B cell (primary cell): ENCODE data around the gene UPF1.
"Not testable (repeated sequence)": the region's sequence is repeated elsewhere in the genome, so short reads cannot be mapped to it uniquely, and the experiment has no call there.

Source experiments
- EZH2 ChIP-seq: IDR thresholded peaks from 2 replicates; pipeline ENCODE4 v1.6.1; 2012; ENCODE audit warnings: borderline replicate concordance, low read depth, mild to moderate bottlenecking, moderate library complexity, low read length; ENCODE audit not compliant: insufficient read depth, poor library complexity, severe bottlenecking
- TF ChIP-seq, protein P1 (sequence below): fragments of 200-600 bp; IDR thresholded peaks from one replicate; pipeline ENCODE4 v1.8.0; 2022; ENCODE audit warnings: antibody characterized with exemption, mild to moderate bottlenecking

DNA sequence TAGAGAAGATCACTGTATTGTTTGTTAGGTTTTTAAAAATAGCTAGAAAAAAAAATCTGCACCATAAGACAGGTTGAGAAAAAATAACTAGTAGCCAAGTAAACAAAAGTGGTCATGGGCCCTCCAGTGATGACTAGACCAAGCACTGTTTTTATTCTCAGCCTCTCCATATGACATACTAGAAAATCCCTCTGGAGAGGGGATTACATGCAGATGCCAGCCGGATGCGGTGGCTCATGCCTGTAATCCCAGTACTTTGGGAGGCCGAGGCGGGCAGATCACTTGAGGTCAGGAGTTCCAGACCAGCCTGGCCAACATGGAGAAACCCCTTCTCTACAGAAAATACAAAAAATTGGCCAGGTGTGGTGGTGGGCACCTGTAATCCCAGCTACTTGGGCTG is 15.1 kb upstream of the UPF1 start:
- TF ChIP-seq, protein P1, sequence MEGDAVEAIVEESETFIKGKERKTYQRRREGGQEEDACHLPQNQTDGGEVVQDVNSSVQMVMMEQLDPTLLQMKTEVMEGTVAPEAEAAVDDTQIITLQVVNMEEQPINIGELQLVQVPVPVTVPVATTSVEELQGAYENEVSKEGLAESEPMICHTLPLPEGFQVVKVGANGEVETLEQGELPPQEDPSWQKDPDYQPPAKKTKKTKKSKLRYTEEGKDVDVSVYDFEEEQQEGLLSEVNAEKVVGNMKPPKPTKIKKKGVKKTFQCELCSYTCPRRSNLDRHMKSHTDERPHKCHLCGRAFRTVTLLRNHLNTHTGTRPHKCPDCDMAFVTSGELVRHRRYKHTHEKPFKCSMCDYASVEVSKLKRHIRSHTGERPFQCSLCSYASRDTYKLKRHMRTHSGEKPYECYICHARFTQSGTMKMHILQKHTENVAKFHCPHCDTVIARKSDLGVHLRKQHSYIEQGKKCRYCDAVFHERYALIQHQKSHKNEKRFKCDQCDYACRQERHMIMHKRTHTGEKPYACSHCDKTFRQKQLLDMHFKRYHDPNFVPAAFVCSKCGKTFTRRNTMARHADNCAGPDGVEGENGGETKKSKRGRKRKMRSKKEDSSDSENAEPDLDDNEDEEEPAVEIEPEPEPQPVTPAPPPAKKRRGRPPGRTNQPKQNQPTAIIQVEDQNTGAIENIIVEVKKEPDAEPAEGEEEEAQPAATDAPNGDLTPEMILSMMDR: not testable (repeated sequence)
- not testable (repeated sequence) for TF ChIP-seq EZH2
